HG02852 (cell line): ENCODE results near the gene ZNF423.

Experiments
- ATAC-seq: cut with Tn5 transposase; IDR thresholded peaks from one replicate; pipeline ENCODE4 v1.9.1; 2021; ENCODE audit warnings: mild to moderate bottlenecking, moderate library complexity; ENCODE audit not compliant: unreplicated experiment

The ZNF423 gene

GRCh38 chr16:49734331-49734730 lies 121.6 kb downstream of the ZNF423 start:
- ATAC-seq, result no peak

- no peak for ATAC-seq
These were observed 122.5 kb downstream of the ZNF423 start for GRCh38 chr16:49733313-49734009.

GRCh38 chr16:49731911-49732310 lies 124.0 kb downstream of the ZNF423 start:
- ATAC-seq, result no peak

GRCh38 chr16:49730772-49731171 lies 125.1 kb downstream of the ZNF423 start:
- no peak for ATAC-seq

GRCh38 chr16:49727611-49728010 lies 128.3 kb downstream of the ZNF423 start:
- no peak for ATAC-seq

GRCh38 chr16:49726155-49726554 lies 129.8 kb downstream of the ZNF423 start:
- ATAC-seq, result no peak

- ATAC-seq, result no peak
These were observed 130.3 kb downstream of the ZNF423 start for GRCh38 chr16:49725651-49726050.

GRCh38 chr16:49724774-49725173 lies 131.1 kb downstream of the ZNF423 start:
- no peak for ATAC-seq

- no peak for ATAC-seq
These were observed 132.6 kb downstream of the ZNF423 start for GRCh38 chr16:49723310-49723709.

- ATAC-seq, result no peak
These were observed 135.7 kb downstream of the ZNF423 start for GRCh38 chr16:49720225-49720624.

GRCh38 chr16:49717689-49718088 lies 138.2 kb downstream of the ZNF423 start:
- no peak for ATAC-seq

- ATAC-seq, result no peak
These were observed 139.5 kb downstream of the ZNF423 start for GRCh38 chr16:49716339-49716934.

- ATAC-seq, result no peak
These were observed 142.1 kb downstream of the ZNF423 start for GRCh38 chr16:49713770-49714169.

- no peak for ATAC-seq
These were observed 143.4 kb downstream of the ZNF423 start for GRCh38 chr16:49712542-49712941.

- no peak for ATAC-seq
These were observed 143.8 kb downstream of the ZNF423 start for GRCh38 chr16:49712106-49712505.

GRCh38 chr16:49709057-49709456 lies 146.9 kb downstream of the ZNF423 start:
- no peak for ATAC-seq

GRCh38 chr16:49708491-49708890 lies 147.4 kb downstream of the ZNF423 start:
- ATAC-seq, result no peak

GRCh38 chr16:49706620-49707355 lies 149.1 kb downstream of the ZNF423 start:
- no peak for ATAC-seq

GRCh38 chr16:49704586-49705155 lies 151.2 kb downstream of the ZNF423 start:
- ATAC-seq, result no peak

GRCh38 chr16:49703483-49703882 lies 152.4 kb downstream of the ZNF423 start:
- no peak for ATAC-seq

GRCh38 chr16:49701789-49702494 lies 154.0 kb downstream of the ZNF423 start:
- no peak for ATAC-seq
